Endothelial cell of umbilical vein (primary cell): ENCODE measurements around the gene ENTPD3. TPM values are rescaled to one million over a fixed set of nuclear protein-coding genes. Genes with fewer than 3 reads are reported as not detected.

Source experiments
- BruUV-seq: library from RNA; stranded (reverse); fragments of 400-500 nt; replicated peaks from 2 replicates; lab custom pipeline; 2021; lab: Mats Ljungman, UMichigan
- CTCF ChIA-PET: fragments of 300-600, 350-600 bp; sonication (Branson Sonifier 250); formaldehyde crosslinking; loops from one replicate; lab custom pipeline; 2021; ENCODE audit warnings: antibody characterized with exemption, inconsistent platforms; lab: Charles Lee
- POLR2A ChIA-PET: fragments of 300-600, 350-600 bp; sonication (Branson Sonifier 250); formaldehyde crosslinking; loops from one replicate; lab custom pipeline; 2021; ENCODE audit warnings: antibody characterized with exemption, inconsistent platforms; lab: Charles Lee
- DNase-seq: peaks from one replicate; pipeline ENCODE4 v3.0.0-alpha.2; 2011; ENCODE audit warnings: low read depth, low spot score
- FAIRE-seq: peaks from 2 replicates; lab custom pipeline; 2011; peaks lifted over from hg19 to GRCh38; lab: Jason Lieb, UNC
- H2AFZ ChIP-seq: 2 replicates; pipeline ENCODE4 v1.6.0; 2012; ENCODE audit warnings: low read depth, low read length, control low read depth, inconsistent platforms
- H3K27ac ChIP-seq: 2 replicates; pipeline ENCODE4 v1.5.1; 2011; ENCODE audit warnings: low read depth, mild to moderate bottlenecking, control low read depth, low read length, moderate library complexity; ENCODE audit not compliant: insufficient read depth
- H3K27me3 ChIP-seq, 2 experiments: 2 replicates each; pipeline versions ENCODE4 v1.6.0 to v1.6.1; 2011; ENCODE audit warnings: low read length in 2 of 2, mixed read lengths in 1 of 2; ENCODE audit not compliant: control insufficient read depth in 2 of 2, insufficient read depth in 2 of 2
- H3K36me3 ChIP-seq, 2 experiments: 2 replicates in 1 of 2; 3 replicates in 1 of 2; pipeline ENCODE4 v1.5.1; 2011; ENCODE audit warnings: low read length in 2 of 2, mild to moderate bottlenecking in 1 of 2, moderate library complexity in 1 of 2; ENCODE audit not compliant: control insufficient read depth in 2 of 2, insufficient read depth in 2 of 2; ENCODE audit errors: extremely low read depth in 1 of 2
- H3K4me1 ChIP-seq: 3 replicates; pipeline ENCODE4 v1.5.1; 2011; ENCODE audit warnings: mild to moderate bottlenecking, low read length; ENCODE audit not compliant: control insufficient read depth, insufficient read depth; ENCODE audit errors: extremely low read depth
- H3K4me2 ChIP-seq: 2 replicates; pipeline ENCODE4 v1.6.1; 2011; ENCODE audit warnings: low read length, control low read depth, mixed read lengths; ENCODE audit not compliant: insufficient read depth
- H3K4me3 ChIP-seq, 3 experiments: fragments of 200-600 bp in 1 of 3; sonication (generic), shearing (Covaris generic) in 1 of 3; replicated peaks in 1 of 3; 2 replicates each; pipeline ENCODE4 v1.5.1; 2011 to 2016; ENCODE audit warnings: control low read depth in 3 of 3, low read length in 3 of 3, mild to moderate bottlenecking in 2 of 3, inconsistent platforms in 1 of 3, low read depth in 1 of 3, moderate library complexity in 1 of 3; ENCODE audit not compliant: insufficient read depth in 1 of 3
- H3K79me2 ChIP-seq: 2 replicates; pipeline ENCODE4 v1.6.0; 2012; ENCODE audit warnings: low read length, inconsistent platforms; ENCODE audit not compliant: control insufficient read depth, insufficient read depth
- H3K9ac ChIP-seq: replicated peaks from 2 replicates; pipeline ENCODE3; 2011; ENCODE audit warnings: low read length, control low read depth; ENCODE audit not compliant: insufficient read depth; ENCODE audit errors: extremely low read depth
- H3K9me1 ChIP-seq: replicated peaks from 3 replicates; pipeline ENCODE4 v1.6.0; 2011; ENCODE audit warnings: mild to moderate bottlenecking, low read length; ENCODE audit not compliant: control insufficient read depth, insufficient read depth; ENCODE audit errors: extremely low read depth
- H3K9me3 ChIP-seq: replicated peaks from 2 replicates; pipeline ENCODE4 v1.5.1; 2012; ENCODE audit warnings: low read length, inconsistent platforms; ENCODE audit not compliant: control insufficient read depth, insufficient read depth
- H4K20me1 ChIP-seq: replicated peaks from 2 replicates; pipeline ENCODE3; 2011; ENCODE audit warnings: mild to moderate bottlenecking, low read length; ENCODE audit not compliant: control insufficient read depth, insufficient read depth; ENCODE audit errors: extremely low read depth
- EZH2 ChIP-seq: IDR thresholded peaks from 2 replicates; pipeline ENCODE4 v1.6.1; 2012; ENCODE audit warnings: borderline replicate concordance, low read depth, mild to moderate bottlenecking, moderate library complexity, low read length, inconsistent platforms; ENCODE audit not compliant: severe bottlenecking
- FOS ChIP-seq: IDR thresholded peaks from 2 replicates; pipeline ENCODE4 v1.6.1; 2011; ENCODE audit warnings: mild to moderate bottlenecking, low read length, moderate library complexity, borderline replicate concordance; ENCODE audit not compliant: insufficient read depth
- GATA2 ChIP-seq: IDR thresholded peaks from 2 replicates; pipeline ENCODE4 v1.7.0; 2011; ENCODE audit warnings: low read depth, mild to moderate bottlenecking, moderate library complexity, mixed read lengths, low read length; ENCODE audit not compliant: insufficient read length, insufficient read depth
- JUN ChIP-seq: IDR thresholded peaks from 2 replicates; pipeline ENCODE4 v1.6.1; 2011; ENCODE audit warnings: borderline replicate concordance, low read depth; ENCODE audit not compliant: insufficient read length, insufficient read depth
- MYC ChIP-seq: IDR thresholded peaks from one replicate; pipeline ENCODE4 v1.6.1; 2011; ENCODE audit warnings: mild to moderate bottlenecking, low read depth, low read length
- POLR2A ChIP-seq: IDR thresholded peaks from 2 replicates; pipeline ENCODE4 v1.6.1; 2012; ENCODE audit warnings: low read depth, mild to moderate bottlenecking, control low read depth, low read length
- POLR2AphosphoS5 ChIP-seq: IDR thresholded peaks from 2 replicates; pipeline ENCODE4 v1.6.1; 2012; ENCODE audit warnings: low read depth, mild to moderate bottlenecking, control low read depth, low read length, moderate library complexity; ENCODE audit not compliant: insufficient read depth
- dilution Hi-C: fragments of 300-500 bp; cut with MboI; formaldehyde crosslinking; loops from one replicate; pipeline ENCODE4 v1.15.0; 2019; ENCODE audit warnings: low sequenced_read_pairs; ENCODE audit not compliant: extremely low pct_ligation_motif_present
- intact Hi-C: fragments of 100-400 bp; cut with micrococcal nuclease; formaldehyde crosslinking; loops from one replicate; pipeline ENCODE4 v1.10.0; 2022
- polyA plus RNA-seq, 4 experiments: library from polyadenylated mRNA; depleted of rRNA in 3 of 4; stranded (reverse) in 3 of 4; unstranded in 1 of 4; fragments of >200 nt; gene quantifications; 2 replicates each; pipeline versions ENCODE4 v1.2.1 to v1.2.3, GENCODE V29; 2011 to 2012; ENCODE audit warnings: missing spikeins in 1 of 4
- total RNA-seq: library from RNA; stranded (reverse); gene quantifications from 2 replicates; pipeline ENCODE4 v1.2.3, GENCODE V29; 2021
- TF ChIP-seq, protein P1 (sequence below): IDR thresholded peaks from 2 replicates; pipeline ENCODE4 v1.6.1; 2011; ENCODE audit not compliant: insufficient read depth, insufficient read length
- TF ChIP-seq, protein P2 (sequence below), 2 donors: IDR thresholded peaks; 1 replicate in 1 of 2; 2 replicates in 1 of 2; pipeline ENCODE4 v1.5.1; 2011; ENCODE audit warnings: low read length in 2 of 2, mild to moderate bottlenecking in 2 of 2, moderate library complexity in 2 of 2, control low read depth in 1 of 2, inconsistent platforms in 1 of 2, low read depth in 1 of 2; ENCODE audit not compliant: insufficient read depth in 1 of 2; ENCODE audit errors: extremely low read depth in 1 of 2

The ENTPD3 gene
- total and polyA plus RNA-seq, 2 donors (not counting 3 experiments of a cell fraction or from before 2014, with no cell fraction given): not detected

DNA sequence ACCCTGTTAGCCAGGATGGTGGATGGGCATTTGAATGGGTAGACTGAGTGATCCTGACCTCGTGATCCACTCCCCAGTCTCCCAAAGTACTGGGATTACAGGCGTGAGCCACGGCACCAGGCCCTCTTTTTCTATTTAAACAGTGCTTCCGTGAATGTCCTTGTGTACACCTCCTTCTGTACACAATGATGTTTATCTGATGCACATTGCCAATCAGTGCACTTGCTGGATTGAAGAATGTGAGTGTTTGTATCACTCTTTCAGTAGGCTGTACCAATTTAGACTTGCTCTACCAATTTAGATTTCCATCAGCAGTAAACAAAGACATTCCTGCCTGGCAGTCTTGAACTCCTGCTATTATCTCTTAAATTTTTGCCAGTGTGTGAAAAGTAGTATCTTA, 81.0 kb downstream of the ENTPD3 start:
- Histone ChIP-seq H3K27ac (no peak overlapping the region), H2AFZ (no peak overlapping the region), H3K9me3 (no peaks in the 10 kb centered on the region), H3K79me2 (no peaks in the 10 kb centered on the region), H3K4me1 (no peaks in the 10 kb centered on the region), H3K9me1 (no peaks in the 10 kb centered on the region), H3K9ac (no peak overlapping the region), H3K4me3 (no peak overlapping the region), H3K36me3 (peaks cover 10 to 16% of the 10 kb centered on the region in 2 experiments), H4K20me1 (peaks cover 2% of the 10 kb centered on the region), H3K27me3 (no peaks in the 10 kb centered on the region), H3K4me2 (no peak overlapping the region)
- no peak for FAIRE-seq
- BruUV-seq: no TSS peak
- intact Hi-C loops: no loop called here
- dilution Hi-C loops: no loop called here
- ChIA-PET CTCF (no interaction called here), POLR2A (no interaction called here)
- TF ChIP-seq FOS: no peak
- no peak for TF ChIP-seq JUN
- TF ChIP-seq POLR2A: no peak
- no peak for TF ChIP-seq POLR2AphosphoS5
- no peak for TF ChIP-seq MYC
- TF ChIP-seq, protein P1, sequence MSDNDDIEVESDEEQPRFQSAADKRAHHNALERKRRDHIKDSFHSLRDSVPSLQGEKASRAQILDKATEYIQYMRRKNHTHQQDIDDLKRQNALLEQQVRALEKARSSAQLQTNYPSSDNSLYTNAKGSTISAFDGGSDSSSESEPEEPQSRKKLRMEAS: no peak
- no peak for TF ChIP-seq EZH2
- TF ChIP-seq, protein P2, sequence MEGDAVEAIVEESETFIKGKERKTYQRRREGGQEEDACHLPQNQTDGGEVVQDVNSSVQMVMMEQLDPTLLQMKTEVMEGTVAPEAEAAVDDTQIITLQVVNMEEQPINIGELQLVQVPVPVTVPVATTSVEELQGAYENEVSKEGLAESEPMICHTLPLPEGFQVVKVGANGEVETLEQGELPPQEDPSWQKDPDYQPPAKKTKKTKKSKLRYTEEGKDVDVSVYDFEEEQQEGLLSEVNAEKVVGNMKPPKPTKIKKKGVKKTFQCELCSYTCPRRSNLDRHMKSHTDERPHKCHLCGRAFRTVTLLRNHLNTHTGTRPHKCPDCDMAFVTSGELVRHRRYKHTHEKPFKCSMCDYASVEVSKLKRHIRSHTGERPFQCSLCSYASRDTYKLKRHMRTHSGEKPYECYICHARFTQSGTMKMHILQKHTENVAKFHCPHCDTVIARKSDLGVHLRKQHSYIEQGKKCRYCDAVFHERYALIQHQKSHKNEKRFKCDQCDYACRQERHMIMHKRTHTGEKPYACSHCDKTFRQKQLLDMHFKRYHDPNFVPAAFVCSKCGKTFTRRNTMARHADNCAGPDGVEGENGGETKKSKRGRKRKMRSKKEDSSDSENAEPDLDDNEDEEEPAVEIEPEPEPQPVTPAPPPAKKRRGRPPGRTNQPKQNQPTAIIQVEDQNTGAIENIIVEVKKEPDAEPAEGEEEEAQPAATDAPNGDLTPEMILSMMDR (IDR thresholded peaks at IDR 0.05; ENCODE audit: extremely low read depth in 1 of 2, insufficient read depth in 1 of 2, low read depth in 1 of 2, low read length in 2 of 2): no peak
- TF ChIP-seq GATA2: no peak
- DNase-seq: no peak
